Measurements from ENCODE around the gene TMEM108. TPM values are rescaled to one million over a fixed set of nuclear protein-coding genes. Genes with fewer than 3 reads are reported as not detected.

Gene TMEM108
- total and polyA plus RNA-seq, 2 experiments from 2014 or later: 7.4 to 15.3 TPM

DNA sequence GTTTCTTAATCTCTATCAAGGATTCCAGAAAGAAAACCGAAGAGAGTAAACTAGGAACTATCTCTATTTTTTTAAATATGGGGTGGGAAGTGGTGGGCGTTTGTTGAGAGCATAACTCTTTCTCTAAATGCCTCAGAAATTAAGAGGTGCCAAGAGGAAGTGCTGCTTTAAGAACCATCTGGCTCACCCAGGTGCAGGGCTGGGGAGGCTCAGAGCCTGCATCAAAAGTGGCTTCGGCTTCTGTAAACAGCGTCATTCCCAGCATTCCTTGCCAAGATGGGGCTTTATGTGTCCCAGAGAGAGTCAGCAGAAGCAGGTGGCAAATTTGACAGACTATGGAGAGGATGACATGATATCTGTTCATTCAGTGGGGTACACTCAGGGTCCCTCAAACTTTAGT lies 238.4 kb downstream of the TMEM108 start (continued):
- TF ChIP-seq, protein P1, sequence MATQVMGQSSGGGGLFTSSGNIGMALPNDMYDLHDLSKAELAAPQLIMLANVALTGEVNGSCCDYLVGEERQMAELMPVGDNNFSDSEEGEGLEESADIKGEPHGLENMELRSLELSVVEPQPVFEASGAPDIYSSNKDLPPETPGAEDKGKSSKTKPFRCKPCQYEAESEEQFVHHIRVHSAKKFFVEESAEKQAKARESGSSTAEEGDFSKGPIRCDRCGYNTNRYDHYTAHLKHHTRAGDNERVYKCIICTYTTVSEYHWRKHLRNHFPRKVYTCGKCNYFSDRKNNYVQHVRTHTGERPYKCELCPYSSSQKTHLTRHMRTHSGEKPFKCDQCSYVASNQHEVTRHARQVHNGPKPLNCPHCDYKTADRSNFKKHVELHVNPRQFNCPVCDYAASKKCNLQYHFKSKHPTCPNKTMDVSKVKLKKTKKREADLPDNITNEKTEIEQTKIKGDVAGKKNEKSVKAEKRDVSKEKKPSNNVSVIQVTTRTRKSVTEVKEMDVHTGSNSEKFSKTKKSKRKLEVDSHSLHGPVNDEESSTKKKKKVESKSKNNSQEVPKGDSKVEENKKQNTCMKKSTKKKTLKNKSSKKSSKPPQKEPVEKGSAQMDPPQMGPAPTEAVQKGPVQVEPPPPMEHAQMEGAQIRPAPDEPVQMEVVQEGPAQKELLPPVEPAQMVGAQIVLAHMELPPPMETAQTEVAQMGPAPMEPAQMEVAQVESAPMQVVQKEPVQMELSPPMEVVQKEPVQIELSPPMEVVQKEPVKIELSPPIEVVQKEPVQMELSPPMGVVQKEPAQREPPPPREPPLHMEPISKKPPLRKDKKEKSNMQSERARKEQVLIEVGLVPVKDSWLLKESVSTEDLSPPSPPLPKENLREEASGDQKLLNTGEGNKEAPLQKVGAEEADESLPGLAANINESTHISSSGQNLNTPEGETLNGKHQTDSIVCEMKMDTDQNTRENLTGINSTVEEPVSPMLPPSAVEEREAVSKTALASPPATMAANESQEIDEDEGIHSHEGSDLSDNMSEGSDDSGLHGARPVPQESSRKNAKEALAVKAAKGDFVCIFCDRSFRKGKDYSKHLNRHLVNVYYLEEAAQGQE (IDR thresholded peaks at IDR 0.05; ENCODE audit: unreplicated experiment): no peak
- TF ChIP-seq CREB1 (CRISPR knock-in tag; IDR thresholded peaks at IDR 0.05; ENCODE audit: low read depth) (no peak), NANOG (IDR thresholded peaks at IDR 0.05; ENCODE audit: borderline replicate concordance) (no peak), ZNF331 (CRISPR knock-in tag; IDR thresholded peaks at IDR 0.05; ENCODE audit: low read depth) (no peak), ZNF114 (CRISPR knock-in tag; IDR thresholded peaks at IDR 0.05) (no peak)
- TF ChIP-seq, protein P2, sequence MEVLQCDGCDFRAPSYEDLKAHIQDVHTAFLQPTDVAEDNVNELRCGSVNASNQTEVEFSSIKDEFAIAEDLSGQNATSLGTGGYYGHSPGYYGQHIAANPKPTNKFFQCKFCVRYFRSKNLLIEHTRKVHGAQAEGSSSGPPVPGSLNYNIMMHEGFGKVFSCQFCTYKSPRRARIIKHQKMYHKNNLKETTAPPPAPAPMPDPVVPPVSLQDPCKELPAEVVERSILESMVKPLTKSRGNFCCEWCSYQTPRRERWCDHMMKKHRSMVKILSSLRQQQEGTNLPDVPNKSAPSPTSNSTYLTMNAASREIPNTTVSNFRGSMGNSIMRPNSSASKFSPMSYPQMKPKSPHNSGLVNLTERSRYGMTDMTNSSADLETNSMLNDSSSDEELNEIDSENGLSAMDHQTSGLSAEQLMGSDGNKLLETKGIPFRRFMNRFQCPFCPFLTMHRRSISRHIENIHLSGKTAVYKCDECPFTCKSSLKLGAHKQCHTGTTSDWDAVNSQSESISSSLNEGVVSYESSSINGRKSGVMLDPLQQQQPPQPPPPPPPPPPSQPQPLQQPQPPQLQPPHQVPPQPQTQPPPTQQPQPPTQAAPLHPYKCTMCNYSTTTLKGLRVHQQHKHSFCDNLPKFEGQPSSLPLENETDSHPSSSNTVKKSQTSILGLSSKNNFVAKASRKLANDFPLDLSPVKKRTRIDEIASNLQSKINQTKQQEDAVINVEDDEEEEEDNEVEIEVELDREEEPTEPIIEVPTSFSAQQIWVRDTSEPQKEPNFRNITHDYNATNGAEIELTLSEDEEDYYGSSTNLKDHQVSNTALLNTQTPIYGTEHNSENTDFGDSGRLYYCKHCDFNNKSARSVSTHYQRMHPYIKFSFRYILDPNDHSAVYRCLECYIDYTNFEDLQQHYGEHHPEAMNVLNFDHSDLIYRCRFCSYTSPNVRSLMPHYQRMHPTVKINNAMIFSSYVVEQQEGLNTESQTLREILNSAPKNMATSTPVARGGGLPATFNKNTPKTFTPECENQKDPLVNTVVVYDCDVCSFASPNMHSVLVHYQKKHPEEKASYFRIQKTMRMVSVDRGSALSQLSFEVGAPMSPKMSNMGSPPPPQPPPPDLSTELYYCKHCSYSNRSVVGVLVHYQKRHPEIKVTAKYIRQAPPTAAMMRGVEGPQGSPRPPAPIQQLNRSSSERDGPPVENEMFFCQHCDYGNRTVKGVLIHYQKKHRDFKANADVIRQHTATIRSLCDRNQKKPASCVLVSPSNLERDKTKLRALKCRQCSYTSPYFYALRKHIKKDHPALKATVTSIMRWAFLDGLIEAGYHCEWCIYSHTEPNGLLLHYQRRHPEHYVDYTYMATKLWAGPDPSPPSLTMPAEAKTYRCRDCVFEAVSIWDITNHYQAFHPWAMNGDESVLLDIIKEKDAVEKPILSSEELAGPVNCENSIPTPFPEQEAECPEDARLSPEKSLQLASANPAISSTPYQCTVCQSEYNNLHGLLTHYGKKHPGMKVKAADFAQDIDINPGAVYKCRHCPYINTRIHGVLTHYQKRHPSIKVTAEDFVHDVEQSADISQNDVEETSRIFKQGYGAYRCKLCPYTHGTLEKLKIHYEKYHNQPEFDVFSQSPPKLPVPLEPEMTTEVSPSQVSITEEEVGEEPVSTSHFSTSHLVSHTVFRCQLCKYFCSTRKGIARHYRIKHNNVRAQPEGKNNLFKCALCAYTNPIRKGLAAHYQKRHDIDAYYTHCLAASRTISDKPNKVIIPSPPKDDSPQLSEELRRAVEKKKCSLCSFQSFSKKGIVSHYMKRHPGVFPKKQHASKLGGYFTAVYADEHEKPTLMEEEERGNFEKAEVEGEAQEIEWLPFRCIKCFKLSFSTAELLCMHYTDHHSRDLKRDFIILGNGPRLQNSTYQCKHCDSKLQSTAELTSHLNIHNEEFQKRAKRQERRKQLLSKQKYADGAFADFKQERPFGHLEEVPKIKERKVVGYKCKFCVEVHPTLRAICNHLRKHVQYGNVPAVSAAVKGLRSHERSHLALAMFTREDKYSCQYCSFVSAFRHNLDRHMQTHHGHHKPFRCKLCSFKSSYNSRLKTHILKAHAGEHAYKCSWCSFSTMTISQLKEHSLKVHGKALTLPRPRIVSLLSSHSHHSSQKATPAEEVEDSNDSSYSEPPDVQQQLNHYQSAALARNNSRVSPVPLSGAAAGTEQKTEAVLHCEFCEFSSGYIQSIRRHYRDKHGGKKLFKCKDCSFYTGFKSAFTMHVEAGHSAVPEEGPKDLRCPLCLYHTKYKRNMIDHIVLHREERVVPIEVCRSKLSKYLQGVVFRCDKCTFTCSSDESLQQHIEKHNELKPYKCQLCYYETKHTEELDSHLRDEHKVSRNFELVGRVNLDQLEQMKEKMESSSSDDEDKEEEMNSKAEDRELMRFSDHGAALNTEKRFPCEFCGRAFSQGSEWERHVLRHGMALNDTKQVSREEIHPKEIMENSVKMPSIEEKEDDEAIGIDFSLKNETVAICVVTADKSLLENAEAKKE (CRISPR knock-in tag; IDR thresholded peaks at IDR 0.05): no peak

DNA sequence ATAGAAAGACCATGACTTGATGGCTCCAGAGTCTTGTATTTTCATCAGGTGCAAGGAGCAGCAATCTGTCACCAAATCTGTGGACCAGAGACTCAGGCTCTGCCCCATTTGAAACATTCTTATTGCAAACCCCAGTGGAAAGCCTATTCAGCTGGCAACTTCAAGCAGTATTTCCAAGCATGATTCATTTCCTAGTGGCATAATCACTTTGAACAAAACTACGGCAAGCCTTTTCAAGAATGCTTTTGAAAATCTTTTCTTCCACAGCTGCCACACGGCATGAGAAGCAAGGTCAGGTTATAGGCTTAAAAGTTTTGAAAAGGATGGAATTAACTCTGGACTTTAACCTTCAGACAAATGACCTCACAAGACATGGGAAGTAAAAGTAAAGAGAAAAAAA lies 239.6 kb downstream of the TMEM108 start:
- Histone ChIP-seq H3K79me2 (replicated peaks; ENCODE audit: insufficient read depth) (no peaks in the 10 kb centered on the region), H3F3A (replicated peaks; ENCODE audit: low read depth) (no peaks in the 10 kb centered on the region), H3K4me1 (ENCODE audit: insufficient read depth) (0 out of 2 replicates have a peak, but pooled peaks cover 4% of the 10 kb centered on the region), H3K4me2 (no peak overlapping the region), H3K36me3 (ENCODE audit: insufficient read depth) (no peaks in the 10 kb centered on the region), H4K20me1 (replicated peaks; ENCODE audit: insufficient read depth) (no peaks in the 10 kb centered on the region), H3K4me3 (no peak overlapping the region), H3K27ac (ENCODE audit: low read depth) (no peak overlapping the region), H2AFZ (no peak overlapping the region), H3K27me3 (ENCODE audit: insufficient read depth) (no peaks in the 10 kb centered on the region), H3K9me2 (ENCODE audit: insufficient read depth) (no peaks in the 10 kb centered on the region)
- Mint-ChIP-seq H3K9me3 (no peaks in the 10 kb centered on the region), H3K36me3 (ENCODE audit: low read depth) (no peaks in the 10 kb centered on the region), H3K27ac (no peak overlapping the region), H3K4me1 (peaks cover 8% of the 10 kb centered on the region; the same call in 2 of the 3 replicates), H3K4me3 (no peak overlapping the region), H3K27me3 (ENCODE audit: insufficient read depth, low read depth, poor library complexity) (no peaks in the 10 kb centered on the region)
- ATAC-seq: no peak
- TF ChIP-seq, protein P1 (IDR thresholded peaks at IDR 0.05; ENCODE audit: unreplicated experiment): no peak
- no peak for TF ChIP-seq POLR2AphosphoS5 (IDR thresholded peaks at IDR 0.05; ENCODE audit: low read depth)
- DNase-seq (ENCODE audit: low spot score): no peak
